Erythroblast (primary cell): ENCODE data around the gene MBD3L4.

Experiments used
- GATA1 ChIP-seq: IDR thresholded peaks from 2 replicates; pipeline ENCODE4 v1.6.1; 2011; ENCODE audit warnings: low read depth, mild to moderate bottlenecking, control low read depth, low read length, moderate library complexity
- POLR2A ChIP-seq: IDR thresholded peaks from 2 replicates; pipeline ENCODE4 v1.6.1; 2011; ENCODE audit warnings: mild to moderate bottlenecking, low read length

DNA sequence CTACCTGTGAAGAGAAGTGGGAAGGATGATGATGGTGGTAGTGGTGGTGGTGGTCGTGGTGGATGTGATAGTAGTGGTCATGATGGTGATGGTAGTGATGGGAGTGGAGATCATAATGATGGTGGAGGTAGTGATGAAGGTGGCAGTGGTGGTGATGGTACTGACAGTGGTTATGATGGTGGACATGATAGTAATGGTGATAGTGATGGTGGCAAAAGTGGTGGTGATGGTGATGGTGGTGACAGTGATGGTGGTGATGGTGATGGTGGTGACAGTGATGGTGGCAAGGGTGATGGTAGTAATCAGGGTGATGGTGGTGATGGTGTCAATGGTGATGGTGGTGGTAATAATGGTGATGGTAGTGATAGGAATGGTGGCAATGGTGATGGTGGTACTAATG, 44.9 kb downstream of the MBD3L4 start:
- no peak for TF ChIP-seq POLR2A
- TF ChIP-seq GATA1: no peak
